Measurements from ENCODE around the gene SHMT2. TPM values are rescaled to one million over a fixed set of nuclear protein-coding genes. Genes with fewer than 3 reads are reported as not detected.

Gene SHMT2
- total RNA-seq, 1 experiment from 2014 or later: 297 TPM

GRCh38 chr12:57215668-57216013 is 13.9 kb upstream of the SHMT2 start:
- H3K27me3 Mint-ChIP-seq (ENCODE audit: low read depth): peaks cover 66% of the 10 kb centered on the region
- ATAC-seq (no peak), DNase-seq (ENCODE audit: low spot score) (no peak)
- peak overlapping the region; percentile 58 for H3K4me3 Mint-ChIP-seq
- no peaks in the 10 kb centered on the region; the same call in 1 of the 2 replicates for H3K36me3 Mint-ChIP-seq
- TF ChIP-seq AFF4 (CRISPR knock-in tag; IDR thresholded peaks at IDR 0.05; ENCODE audit: borderline replicate concordance) (no peak), ZNF532 (CRISPR knock-in tag; IDR thresholded peaks at IDR 0.05; ENCODE audit: borderline replicate concordance) (no peak), MLX (CRISPR knock-in tag; IDR thresholded peaks at IDR 0.05) (no peak), MXD4 (CRISPR knock-in tag; IDR thresholded peaks at IDR 0.05; ENCODE audit: borderline replicate concordance) (no peak), GABPB1 (CRISPR knock-in tag; IDR thresholded peaks at IDR 0.05) (no peak)
- no peaks in the 10 kb centered on the region for H3K9me3 Mint-ChIP-seq
- ChIA-PET POLR2A (interaction anchor here (1.2 to 2.2 kb wide), 3 partner anchors 14 to 27 kb away, joined by 7 to 9 read pairs (median 8); partner anchors contain the start of gene SHMT2), CTCF (interaction anchor here (1.3 to 8.5 kb wide), 5 partner anchors 10 to 87 kb away, joined by 4 to 415 read pairs (median 71); partner anchors contain the start of genes LRP1 and SHMT2)
- H3K27ac Mint-ChIP-seq: no peak overlapping the region
- peaks cover 45% of the 10 kb centered on the region for H3K4me1 Mint-ChIP-seq

GRCh38 chr12:57216014-57216911 is 13.2 kb upstream of the SHMT2 start, which contains the start of gene NXPH4:
Gene NXPH4, plus strand, starts transcription at chr12:57216794. Its CDS starts 176 bp downstream, at chr12:57216970.
- Mint-ChIP-seq H3K27me3 (ENCODE audit: low read depth) (peaks cover 73% of the 10 kb centered on the region), H3K36me3 (no peaks in the 10 kb centered on the region; the same call in 1 of the 2 replicates), H3K9me3 (no peaks in the 10 kb centered on the region), H3K27ac (no peak within 1 kb of the TSS), H3K4me1 (peaks cover 51% of the 10 kb centered on the region), H3K4me3 (peak within 1 kb of the TSS; percentile 78)
- POLR2A ChIA-PET: interaction anchor here (1.2 to 2.2 kb wide), 4 partner anchors 13 to 27 kb away, joined by 5 to 9 read pairs (median 8); partner anchors contain the start of gene SHMT2
- CTCF ChIA-PET: interaction anchor here (0.6 to 8.5 kb wide), 6 partner anchors 9 to 88 kb away, joined by 4 to 415 read pairs (median 41); partner anchors contain the start of genes LRP1 and SHMT2
- ATAC-seq (peak; percentile 22), DNase-seq (ENCODE audit: low spot score) (peak; percentile 86)
- TF ChIP-seq FOXP4 (CRISPR knock-in tag; IDR thresholded peaks at IDR 0.05) (peak; percentile 93), ELF4 (CRISPR knock-in tag; IDR thresholded peaks at IDR 0.05; ENCODE audit: low read depth) (no peak), ZNF232 (CRISPR knock-in tag; IDR thresholded peaks at IDR 0.05) (0 out of 2 replicates have a peak, but pooled peaks have one; percentile 67), ZNF219 (CRISPR knock-in tag; IDR thresholded peaks at IDR 0.05; ENCODE audit: borderline replicate concordance) (no peak), ARID4B (CRISPR knock-in tag; IDR thresholded peaks at IDR 0.05; ENCODE audit: borderline replicate concordance) (no peak), MXD4 (CRISPR knock-in tag; IDR thresholded peaks at IDR 0.05; ENCODE audit: borderline replicate concordance) (no peak), ETV6 (CRISPR knock-in tag; IDR thresholded peaks at IDR 0.05) (peak; percentile 41; the same call in 1 of the 2 replicates), FOXK1 (CRISPR knock-in tag; IDR thresholded peaks at IDR 0.05) (peak; percentile 77; the same call in 1 of the 2 replicates), E2F1 (CRISPR knock-in tag; IDR thresholded peaks at IDR 0.05) (0 out of 2 replicates have a peak, but pooled peaks have one; percentile 42), ESRRA (CRISPR knock-in tag; IDR thresholded peaks at IDR 0.05; ENCODE audit: borderline replicate concordance) (peak; percentile 93)
